Stimulated activated CD8-positive, alpha-beta memory T cell treated with anti-CD3 and anti-CD28 coated beads, Interleukin-4, amount 100 ng/mL, for 48 hours (primary cell): Measurements from ENCODE around the gene SNX17.
"Not testable (repeated sequence)": the region's sequence is repeated elsewhere in the genome, so short reads cannot be mapped to it uniquely, and the experiment has no call there.

Source experiments
- DNase-seq: peaks from one replicate; pipeline ENCODE4 v3.0.0-alpha.2; 2020

The SNX17 gene, protein sequence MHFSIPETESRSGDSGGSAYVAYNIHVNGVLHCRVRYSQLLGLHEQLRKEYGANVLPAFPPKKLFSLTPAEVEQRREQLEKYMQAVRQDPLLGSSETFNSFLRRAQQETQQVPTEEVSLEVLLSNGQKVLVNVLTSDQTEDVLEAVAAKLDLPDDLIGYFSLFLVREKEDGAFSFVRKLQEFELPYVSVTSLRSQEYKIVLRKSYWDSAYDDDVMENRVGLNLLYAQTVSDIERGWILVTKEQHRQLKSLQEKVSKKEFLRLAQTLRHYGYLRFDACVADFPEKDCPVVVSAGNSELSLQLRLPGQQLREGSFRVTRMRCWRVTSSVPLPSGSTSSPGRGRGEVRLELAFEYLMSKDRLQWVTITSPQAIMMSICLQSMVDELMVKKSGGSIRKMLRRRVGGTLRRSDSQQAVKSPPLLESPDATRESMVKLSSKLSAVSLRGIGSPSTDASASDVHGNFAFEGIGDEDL

DNA sequence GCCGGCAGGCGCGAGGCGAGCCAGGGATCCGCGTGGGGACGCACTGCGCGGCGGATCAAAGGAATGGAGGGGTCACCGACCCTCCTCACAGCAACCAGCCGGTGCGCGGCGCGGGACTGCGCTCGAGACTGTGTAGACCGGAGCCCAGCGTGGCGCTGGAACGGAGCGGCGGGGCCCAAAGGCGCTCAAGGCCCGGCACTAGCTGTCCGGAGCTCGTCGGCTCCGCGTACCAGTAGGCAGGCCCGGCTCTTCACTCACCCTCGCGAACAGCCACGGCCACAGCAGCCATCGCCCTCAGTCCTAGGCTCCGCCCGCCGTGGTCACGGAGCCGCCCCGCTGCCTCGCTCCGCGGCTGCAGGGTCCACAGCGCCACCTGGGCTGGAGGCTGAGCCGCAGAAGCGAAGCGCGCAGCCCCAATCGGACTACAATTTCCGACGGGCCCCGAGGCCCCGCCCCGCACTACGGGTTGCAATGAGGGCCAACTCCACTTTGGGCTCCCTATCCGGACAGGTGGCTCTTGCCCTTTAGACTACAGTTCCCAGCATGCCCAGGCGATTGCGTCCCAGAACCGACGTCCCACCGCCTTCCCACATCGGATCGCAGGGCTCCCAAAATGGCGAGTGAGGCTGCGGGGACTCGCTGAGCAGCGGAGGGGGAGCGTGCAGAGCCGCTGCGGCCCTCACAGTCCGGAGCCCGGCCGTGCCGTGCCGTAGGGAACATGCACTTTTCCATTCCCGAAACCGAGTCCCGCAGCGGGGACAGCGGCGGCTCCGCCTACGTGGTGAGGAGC, at the start of gene SNX17, which contains the start of gene EIF2B4:
Gene SNX17 (plus strand): TSS at position 591 of the 790 bp plus-strand sequence. CDS start 128 bp downstream, at position 719.
Gene EIF2B4 (minus strand): TSS at position 313 of the 790 bp plus-strand sequence. CDS start 24 bp downstream, at position 289.
- DNase-seq: peak; percentile 99

- no peak for DNase-seq
Measured at GRCh38 chr2:27320958-27321543, 49.4 kb upstream of the SNX17 start.

DNA sequence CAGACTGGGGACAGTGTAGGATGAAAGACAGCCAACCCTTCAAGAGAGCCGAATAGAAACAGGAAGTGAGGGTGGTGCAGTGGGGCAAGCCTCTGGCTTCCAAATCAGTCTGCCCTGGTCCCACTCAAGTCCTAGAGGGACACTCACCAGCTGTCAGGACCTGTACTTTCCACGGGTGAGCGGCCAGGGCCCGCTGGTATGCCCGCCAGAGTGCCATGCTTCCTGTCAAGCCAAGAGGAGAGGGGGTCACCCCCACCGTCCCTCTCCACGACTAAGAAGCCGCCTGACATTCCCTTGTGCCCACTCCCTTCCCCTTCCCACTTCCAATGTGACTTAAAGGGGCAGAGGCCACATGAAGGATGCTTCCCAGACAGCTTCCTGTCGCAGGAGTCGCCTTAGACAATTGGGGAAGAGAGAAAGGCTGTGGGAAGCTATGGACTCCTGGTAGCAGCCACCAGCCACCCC, 48.1 kb upstream of the SNX17 start:
- peak; percentile 36 for DNase-seq

DNA sequence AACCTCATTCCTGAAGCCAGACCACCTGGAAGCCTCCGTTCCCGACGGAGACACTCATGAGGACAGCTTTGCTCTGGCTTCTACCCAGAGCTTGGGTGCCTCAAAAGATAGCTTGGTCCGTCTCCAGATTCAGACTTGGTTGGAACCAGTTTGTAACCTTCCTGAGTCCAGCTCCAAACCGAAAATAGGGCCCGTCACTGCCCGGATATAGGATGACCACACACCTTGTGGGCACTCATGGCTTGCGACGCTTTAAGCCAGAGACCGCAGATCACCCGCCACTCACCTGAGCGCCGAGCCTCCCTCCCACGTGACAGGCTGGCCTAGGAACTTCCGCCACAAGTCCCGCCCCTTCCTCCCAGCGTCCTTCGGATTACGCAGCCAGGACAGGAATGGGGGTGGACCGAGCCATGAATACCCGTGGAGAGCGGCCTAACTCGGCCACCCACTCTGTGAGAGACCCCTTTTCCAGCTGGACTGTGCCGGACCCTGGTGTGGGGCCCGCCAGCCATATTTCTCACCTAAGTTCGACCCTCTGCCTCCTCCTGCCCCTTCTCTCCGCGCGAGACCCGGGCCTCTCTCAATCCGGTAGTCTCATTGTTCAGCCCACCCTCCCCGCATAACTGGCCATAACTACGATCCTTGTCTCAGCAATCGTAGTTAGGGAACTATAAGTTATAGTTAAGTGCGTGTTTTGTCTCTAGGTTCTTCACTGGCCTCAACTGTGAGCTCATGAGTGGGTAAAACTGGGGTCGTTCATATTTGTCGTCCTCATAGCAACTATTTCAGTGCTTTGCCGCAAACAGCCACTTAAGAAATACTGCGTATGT, 47.4 kb upstream of the SNX17 start, which contains the start of gene MPV17:
Gene MPV17 (minus strand): TSS at position 332 of the 830 bp plus-strand sequence. CDS start 580 bp downstream, outside the sequence.
- DNase-seq: peak; percentile 92

GRCh38 chr2:27323596-27324285, 46.7 kb upstream of the SNX17 start:
- DNase-seq: no peak

- no peak for DNase-seq
Measured at GRCh38 chr2:27324720-27325119, 45.7 kb upstream of the SNX17 start.

GRCh38 chr2:27335311-27335710, 35.1 kb upstream of the SNX17 start:
- no peak for DNase-seq

DNA sequence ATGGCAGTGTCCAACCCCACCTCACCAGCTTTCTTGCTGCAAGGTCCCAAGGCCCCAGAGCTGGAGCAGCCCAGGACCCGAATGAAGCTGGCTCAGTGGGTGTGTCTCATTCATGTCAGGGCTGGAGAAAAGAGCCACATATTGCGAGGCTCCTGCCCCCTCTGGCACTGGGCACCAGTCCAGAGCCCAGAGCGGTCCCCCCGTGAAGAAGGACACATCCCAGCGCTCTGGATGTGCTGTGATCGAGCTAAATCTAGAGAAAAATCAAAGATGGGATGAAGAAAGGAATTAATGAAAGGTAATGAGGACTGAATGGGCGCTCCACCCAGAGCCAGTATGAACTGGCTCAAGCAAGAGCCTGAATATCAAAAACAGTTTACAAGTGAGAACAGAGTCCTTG, 34.2 kb upstream of the SNX17 start:
- no peak for DNase-seq

- DNase-seq: no peak
Measured at GRCh38 chr2:27347641-27348040, 22.8 kb upstream of the SNX17 start.

GRCh38 chr2:27350106-27350693, 20.2 kb upstream of the SNX17 start:
- no peak for DNase-seq

- DNase-seq: no peak
Measured at GRCh38 chr2:27351802-27352598, 18.4 kb upstream of the SNX17 start.

- DNase-seq: not testable (repeated sequence)
Measured at GRCh38 chr2:27353386-27353761, 17.0 kb upstream of the SNX17 start.

GRCh38 chr2:27353762-27354596, 16.4 kb upstream of the SNX17 start:
- DNase-seq: no peak

- DNase-seq: no peak
Measured at GRCh38 chr2:27354597-27354927, 15.9 kb upstream of the SNX17 start.

- no peak for DNase-seq
Measured at GRCh38 chr2:27356056-27356381, 14.4 kb upstream of the SNX17 start.

GRCh38 chr2:27356382-27357181, 13.8 kb upstream of the SNX17 start, which contains the start of gene GTF3C2:
Gene GTF3C2, minus strand, starts transcription at chr2:27356764. Its CDS starts 13,210 bp downstream, at chr2:27343554.
- DNase-seq: peak; percentile 94

DNA sequence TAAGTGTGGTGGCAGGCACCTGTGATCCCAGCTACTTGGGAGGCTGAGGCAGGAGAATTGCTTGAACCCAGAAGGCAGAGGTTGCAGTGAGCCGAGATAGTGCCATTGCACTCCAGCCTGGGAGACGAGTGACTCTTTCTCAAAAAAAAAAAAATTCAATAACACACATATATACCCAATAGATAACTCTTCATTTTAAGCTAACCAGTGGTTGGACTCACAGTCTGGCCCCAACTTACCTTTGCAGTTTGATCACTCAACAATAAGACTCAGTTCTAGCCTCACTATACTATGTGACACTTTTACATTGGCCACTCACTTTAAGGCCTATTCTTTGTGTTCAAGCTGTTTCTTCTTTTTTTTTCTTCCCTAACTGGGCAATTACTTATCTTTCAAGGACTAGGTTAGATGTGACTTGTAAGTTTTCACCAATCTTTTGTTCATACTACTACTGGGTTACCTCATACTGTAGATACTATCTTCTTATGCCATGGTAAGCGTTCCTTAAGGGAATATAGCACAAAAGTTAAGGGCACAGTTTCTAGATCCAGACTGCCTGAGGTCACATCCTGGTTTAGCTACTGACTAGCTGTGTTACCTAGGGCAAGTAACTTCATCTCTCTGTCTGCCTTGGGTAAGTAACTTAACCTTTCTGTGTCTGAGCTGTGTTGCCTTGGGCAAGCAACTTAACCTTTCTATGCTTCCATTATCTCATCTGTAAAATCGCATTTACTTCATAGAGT, 7.6 kb upstream of the SNX17 start:
- no peak for DNase-seq

DNA sequence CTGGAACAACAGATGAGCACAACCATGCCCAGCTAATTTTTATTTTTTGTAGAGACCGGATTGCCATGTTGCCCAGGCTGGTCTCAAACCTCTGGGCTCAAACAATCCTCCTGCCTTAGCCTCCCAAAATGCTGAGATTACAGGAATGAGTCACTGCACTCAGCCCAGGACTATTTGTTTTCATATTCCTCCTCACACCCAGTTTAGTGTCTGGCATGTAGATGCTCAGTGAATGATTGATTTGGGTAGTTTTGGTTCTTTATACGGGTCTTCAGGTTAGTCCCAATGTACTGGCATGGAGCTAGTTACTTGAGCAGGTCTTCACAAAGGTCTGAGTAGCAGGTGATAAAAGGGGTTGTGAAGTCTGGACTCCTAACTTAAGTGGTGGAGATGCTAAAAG, 6.5 kb upstream of the SNX17 start:
- DNase-seq: no peak
